Measurements from ENCODE around the gene ZNF19.
A peak's percentile ranks its signal among the peaks of the same experiment; 100 is the strongest.

ZNF19 gene

DNA sequence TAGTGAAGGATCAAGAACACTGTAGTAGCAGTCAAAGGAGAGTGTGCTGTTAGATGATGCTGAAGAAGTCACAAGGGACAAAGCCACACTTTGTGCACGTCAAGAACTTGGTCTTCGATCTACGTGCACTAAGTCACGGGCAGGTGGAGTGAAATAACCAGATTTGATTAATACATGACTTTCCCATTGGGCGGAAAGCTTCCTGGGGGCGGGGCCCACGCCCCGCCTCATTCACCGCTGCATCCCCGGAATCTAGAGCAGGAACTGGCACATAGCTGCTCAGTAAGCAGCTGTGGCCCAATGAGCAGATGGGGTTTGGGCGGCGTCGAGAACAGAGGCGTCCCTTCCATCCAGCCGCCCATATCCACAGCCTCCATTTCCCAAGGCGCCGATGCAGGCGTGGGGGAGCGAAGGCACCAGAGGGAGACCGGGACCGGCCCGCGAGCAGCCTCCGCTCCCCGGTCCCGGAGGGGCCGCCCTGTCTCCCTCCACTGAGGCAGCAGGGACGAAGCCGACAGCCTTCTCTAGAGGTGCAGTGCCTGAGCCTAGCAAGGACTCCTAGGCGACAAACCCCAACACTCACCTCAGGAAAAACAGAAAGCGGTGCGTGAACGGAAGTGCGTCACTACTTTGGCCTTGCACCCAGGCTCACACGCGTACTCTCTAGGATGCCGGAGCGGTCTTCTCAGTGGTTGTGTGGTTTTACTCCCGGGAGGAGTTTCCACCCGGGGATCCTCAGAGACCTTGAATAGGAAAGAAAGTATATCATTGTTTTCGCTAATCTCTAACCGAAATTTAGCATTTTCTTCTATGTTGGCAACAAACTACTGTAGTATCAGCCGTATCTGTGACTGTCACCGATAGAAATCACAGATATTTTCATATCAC is 4.9 kb downstream of the ZNF19 start:
- peak; percentile 84 for DNase-seq

DNA sequence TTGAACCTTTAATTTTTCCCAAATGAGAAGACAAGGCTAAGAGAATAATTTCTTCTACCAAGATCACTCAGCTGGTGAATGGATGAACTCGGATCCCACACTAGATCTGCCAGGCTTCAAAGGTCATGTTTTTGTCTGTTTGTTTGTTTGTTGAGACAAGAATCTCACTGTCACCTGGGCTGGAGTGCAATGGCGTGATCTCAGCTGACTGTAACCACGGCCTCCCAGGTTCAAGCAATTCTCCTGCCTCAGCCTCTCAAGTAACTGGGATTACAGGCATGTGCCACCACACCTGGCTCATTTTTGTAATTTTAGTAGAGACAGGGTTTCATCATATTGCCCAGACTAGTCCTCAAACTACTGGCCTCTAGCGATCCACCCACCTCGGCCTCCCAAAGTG is 6.6 kb downstream of the ZNF19 start:
- no peak for DNase-seq

DNA sequence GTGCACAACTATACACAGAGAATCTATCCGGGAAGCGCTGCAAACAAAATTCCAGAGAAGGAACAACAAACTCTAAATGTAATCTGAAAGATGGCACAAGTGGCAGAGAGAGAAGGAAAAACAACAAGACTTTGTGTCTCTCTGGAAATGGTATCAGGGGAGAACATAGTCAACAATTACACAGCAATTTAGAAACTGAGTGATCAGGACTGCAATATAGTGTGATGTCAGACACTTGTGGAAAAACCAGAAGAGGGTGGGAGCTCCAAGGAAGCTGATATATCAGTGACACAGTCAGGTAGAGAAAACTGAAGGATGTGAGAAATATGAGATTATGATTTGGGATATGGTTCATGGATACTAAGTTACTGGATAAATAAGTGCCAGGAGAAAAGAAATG is 8.2 kb downstream of the ZNF19 start:
- no peak for DNase-seq

DNA sequence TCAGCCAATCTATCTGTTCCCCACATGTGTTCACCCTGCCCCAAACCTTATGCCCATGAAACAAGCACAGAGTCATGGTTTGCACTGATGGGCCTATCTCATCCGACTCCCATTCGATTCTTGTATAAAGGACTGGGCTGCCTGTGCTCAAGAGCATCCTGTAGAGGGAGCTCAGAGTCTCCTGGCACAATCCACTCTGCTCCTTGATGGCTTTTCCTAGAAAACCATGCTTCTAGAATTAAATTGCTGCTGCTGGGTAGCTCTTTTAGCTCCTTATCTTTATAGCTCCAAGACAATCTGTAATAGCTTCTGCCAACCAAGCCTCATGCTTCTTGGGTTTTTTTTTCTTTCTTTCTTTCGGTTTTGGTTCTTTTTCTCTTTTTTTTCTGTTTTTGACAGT is 9.7 kb downstream of the ZNF19 start:
- no peak for DNase-seq

DNA sequence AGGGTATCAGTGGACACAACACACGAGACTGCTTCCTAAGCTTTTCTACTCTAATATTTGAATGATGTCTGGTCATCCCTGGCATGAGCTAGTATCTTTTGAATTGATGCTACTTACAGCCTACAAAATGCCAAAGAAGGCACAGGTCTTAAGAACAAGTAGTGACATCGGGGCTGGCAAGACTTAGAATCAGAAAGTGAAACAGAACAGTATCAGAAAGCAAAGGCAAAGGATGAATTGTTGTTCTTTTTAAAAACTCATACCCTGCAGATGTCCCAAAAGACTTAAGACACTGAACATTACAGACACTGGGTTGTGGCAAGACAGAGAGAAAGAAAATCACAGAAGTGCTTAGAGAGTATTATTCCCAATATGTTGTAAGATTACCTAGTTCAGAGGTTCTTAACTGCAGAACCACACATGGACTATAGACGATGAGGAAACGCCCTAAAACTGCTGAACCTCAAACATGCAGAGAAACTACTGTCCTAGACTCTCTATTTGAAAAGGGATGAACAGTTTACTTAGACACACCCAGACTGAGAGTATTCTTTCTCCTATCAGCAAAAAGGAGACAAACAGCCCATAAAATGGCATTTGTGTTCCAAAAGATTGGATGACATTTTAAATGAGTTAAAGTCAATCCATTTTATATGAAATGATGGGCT is 12.5 kb downstream of the ZNF19 start:
- DNase-seq, result no peak

DNA sequence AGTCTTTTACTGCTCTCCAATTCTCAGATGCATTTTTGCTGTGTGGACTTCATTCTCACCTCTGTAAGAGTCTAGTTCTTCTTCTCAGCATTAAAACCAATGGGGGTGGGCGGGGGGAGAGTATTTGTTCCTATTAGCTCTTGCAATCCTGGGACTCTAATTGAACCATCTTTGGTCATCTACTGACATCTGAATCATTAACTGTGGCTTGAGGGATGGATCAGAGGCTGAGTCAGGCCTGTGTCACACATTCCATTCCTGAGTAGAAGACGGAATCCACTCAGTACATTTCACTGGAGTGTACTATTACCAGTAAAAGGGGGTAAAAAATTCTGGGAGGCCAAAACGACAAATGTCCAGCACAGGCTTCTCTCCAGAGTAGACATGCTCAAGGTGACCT is 14.3 kb downstream of the ZNF19 start:
- no peak for DNase-seq

DNA sequence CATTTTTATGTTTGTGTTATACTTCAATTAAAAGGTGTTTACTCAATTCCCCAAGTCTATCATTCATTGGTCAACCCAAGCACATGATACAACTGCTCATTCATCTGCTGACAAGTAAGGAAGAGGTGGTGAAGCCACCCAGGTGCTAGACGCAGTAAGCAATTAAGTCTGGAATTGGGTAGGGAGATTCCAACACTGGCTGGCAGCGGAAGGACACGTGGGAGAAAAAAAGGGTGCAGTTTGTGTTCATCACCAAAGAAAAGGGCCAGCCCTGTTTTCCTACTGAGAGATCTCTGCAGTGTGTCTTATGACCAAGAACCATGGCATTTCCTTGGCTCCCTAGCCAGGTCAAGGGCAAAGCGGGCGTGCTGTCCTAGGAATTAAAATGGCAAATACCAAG is 15.2 kb downstream of the ZNF19 start:
- DNase-seq, result no peak

DNA sequence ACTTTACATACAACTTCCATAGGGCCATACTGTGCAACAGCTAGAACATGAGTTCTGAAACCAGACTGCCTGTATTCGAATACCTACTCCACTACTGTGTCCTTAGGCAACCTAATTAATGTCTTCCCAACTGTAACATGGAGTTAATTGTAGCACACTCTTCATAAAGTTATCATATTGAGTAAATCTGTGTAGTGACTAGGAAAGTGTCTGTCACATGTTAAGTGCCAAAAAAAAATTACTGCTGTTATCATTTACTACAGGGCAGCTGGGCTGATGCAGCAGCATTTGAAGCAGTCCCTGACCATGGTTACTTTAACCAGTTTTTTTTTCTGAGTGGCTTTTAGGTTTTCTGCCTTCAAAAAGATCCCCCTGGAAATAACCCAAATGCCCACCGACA is 16.2 kb downstream of the ZNF19 start:
- no peak for DNase-seq

DNA sequence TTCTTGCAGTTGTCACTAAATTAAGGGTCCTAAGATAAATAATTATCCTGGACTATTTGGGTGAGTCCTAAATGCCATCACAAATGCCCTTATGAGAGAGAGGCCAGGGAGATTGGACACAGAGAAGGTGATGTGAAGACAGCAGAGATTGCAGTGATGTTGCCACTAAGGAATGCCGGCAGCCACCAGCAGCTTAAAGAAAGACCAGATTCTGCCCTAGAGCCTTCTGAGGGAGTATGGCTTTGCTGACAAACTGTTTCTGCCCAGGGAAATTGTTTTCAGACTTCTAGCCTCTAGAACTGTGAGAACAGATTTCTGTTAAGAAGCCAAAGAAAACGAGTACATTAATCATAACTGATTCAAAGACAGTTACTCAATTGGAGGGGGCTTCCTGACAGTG is 17.1 kb downstream of the ZNF19 start:
- DNase-seq, result no peak

DNA sequence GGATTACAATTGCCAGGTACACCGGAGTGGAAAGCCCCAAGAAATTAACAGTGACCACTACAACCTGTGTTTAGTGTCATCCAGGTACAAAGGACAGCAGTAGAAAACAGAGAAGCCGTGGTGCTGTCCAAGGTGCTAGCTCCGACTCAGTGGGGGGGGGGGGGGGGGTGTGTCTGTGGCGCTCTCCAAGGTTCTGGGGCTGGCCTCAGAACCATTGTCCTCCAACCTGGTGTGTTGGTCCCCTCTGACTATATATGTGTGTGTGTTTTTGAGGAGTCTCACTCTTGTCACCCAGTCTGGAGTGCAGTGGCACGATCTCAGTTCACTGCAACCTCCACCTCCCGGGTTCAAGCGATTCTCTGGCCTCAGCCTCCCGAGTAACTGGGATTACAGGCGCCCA is 21.3 kb downstream of the ZNF19 start:
- no peak for DNase-seq

DNA sequence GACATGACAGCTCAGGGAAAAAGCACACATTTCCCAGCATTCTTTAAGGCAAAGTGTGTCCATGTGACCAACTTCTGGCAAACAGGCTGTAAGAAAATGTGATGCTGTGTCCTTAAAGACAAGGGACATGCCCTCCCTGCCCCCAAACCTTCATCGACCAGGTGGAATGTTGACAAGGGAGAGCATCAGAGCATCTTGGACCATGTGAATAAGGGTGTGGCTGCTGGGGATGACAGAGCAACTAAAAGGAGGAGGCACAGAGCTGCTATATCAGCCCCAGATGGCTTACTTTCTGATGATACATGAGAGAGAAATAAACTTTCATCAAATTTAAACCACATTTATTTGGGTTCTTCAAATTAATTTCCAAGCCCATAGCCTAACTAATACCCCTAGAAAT is 24.9 kb downstream of the ZNF19 start:
- no peak for DNase-seq

DNA sequence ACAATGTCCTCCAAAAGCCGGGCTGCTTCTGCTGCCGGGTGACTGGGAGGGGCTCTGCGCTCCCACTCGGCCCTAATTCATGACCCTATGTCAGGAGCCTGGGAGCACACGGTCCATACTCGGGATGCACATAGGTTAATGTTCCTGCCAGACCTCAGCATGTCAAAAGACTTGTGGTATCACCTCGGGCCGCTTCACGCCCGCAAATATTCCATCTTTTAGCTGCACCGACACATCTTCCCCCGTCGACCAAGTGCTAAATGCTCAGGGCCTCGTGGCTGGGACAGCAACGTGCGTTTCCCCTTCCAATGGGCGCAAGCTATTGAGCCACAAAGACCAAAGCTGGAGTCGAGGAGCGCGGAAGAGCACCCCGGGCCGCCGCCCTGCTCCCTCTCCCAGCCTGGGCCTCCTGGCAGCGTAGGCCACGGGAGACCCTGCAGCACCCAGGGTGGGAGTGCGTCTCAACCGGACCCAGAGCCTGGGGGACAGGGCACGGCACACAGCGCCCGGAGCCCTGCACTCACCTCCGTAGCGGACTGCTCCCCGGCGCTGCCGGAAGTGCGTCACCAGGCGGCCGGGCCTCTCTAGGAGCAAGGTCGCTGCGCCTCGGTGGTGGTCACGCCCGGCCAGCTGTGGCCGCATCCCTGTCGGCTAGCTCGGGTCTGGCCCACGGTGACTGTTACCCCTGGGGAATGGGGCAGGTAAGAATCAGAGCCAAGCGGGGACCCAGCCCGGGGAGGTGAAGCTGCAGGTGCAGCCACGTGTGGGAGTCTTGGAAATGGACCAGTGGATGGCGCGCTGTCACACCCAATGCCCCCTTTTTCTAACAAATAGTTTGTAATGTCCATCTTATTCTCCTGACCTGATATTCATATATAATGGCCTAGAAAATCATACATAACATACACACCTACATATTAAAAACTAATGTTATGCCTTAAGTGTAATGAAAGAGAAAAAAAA is 27.2 kb downstream of the ZNF19 start, which contains the start of gene ZNF23:
Gene ZNF23, minus strand, starts transcription at position 562 of the 963 bp plus-strand sequence. CDS start 5,451 bp downstream, outside the sequence.
- peak; percentile 71 for DNase-seq

DNA sequence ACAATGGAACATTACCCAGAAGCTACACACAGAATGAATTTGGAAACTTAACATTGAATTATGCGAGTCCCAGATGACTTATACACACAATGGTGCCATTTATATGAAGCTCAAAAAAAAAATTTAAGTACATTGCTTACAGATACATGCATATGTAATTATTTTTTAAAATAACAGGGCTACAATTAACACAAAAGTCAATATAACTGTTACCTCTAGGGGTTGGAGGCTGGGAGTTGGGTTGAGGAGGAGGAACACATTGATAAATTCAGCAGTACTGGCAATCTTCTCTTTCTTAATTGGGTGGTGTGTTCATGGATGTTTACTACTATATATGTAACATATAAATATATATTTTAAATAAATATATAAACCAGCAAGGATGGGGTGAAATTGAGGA is 28.2 kb downstream of the ZNF19 start:
- no peak for DNase-seq

DNA sequence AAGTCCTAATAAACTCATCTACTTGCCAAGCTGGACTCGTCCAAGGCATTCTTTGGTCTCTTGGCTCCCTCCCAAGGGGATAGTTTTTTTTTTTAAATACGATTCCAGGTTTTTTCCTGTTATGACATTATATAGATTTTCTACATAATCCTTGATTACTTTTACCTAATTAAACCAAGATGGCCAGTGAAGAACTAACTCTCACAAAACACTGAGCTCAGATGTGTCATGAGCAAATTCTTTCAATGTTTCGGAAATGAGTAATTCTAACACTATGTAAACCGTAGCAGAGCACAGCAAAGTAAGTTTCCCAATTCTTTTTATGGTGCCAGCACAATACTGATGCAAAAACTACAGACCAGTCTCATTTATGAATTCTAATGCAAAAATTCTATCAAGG is 28.9 kb downstream of the ZNF19 start:
- no peak for DNase-seq

DNA sequence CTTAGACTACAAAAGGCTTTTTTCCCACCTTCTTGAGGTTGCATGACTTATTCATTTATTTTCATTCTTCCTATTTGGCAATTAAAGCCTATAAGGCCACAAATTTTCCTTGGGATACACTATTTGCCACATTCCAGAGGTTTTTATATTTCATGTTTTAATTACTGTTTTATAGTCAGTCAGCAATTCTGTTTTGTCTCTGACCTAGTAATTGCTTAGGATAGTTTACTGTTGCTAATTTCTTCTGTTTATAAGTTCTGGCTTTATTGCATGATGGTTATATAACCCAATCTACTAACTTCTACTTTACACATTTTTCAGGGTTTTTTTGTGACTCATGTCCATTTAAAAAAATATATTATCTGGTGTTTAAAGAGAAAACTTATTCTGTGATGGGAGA is 29.6 kb downstream of the ZNF19 start:
- DNase-seq, result no peak

DNA sequence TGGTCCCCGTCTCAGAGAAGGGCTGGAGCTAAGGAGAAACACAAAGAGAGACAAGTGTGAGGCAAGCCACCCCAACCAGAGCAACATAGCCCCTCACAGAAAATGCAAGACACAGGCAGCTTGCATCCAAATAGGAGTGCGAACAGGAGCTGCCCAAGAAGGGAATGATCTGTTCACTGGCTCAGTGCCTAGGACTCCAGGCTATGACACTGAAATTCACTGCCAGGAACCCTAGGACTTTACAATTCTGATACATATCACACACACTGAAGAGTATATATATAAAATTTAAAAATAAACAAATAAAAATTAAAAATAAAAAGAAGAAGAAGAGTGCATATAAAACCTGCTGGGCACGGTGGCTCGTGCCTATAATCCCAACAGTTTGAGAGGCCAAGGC is 32.3 kb downstream of the ZNF19 start:
- no peak for DNase-seq

DNA sequence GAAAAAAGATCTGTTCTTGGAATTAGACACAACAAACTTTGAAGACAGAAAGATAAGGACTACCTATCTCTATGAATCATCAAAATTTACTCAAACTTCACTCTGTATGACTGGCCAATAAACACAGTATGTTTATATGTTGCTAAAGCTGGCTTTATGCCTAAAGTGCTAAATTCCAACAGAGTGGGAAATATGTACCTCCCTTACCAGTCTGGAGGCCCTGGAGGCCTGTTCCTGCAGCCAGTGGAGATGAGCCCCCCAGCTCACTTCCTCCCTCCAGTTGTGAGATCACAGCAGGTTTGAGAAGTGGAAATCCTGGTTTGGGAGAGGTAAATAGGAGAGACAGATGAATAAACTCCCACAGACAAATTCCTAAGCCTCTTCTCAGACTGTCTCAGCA is 36.1 kb downstream of the ZNF19 start:
- no peak for DNase-seq

DNA sequence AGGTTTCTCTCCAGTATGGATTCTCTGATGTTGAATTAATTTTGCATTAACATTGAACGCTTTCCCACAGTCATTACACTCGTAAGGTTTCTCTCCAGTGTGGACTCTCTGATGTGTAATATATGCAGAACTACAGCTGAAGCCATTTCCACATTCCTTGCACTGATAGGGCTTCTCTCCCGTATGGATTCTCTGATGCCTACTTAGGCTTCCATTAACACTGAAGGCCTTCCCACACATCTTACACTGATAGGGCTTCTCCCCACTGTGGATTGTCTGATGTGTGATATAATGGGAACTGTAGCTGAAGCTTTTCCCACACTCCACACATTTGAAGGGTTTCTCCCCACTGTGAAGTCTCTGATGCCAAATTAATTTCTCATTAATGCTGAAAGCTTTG is 40.1 kb downstream of the ZNF19 start:
- DNase-seq, result no peak

DNA sequence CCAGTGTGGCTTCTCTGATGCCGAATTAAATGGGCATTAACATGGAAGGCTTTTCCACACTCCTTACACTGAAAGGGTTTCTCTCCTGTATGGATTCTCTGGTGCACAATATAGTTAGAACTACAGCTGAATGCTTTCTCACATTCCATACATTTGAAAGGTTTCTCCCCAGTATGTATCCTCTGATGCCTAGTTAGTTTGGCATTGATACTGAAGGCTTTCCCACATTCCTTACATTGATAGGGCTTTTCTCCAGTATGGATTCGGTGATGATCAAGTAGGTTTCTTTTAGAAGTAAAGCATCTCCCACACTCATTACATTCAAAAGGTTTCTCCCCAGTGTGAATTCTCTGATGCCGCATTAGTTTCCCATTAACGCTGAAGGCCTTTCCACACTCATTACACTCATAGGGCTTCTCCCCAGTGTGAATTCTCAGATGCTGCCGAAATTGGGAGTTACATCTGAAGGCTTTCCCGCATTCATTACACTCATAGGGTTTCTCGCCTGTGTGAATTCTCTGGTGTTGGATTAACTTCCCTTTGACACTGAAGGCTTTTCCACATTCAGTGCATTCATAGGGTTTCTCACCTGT is 40.8 kb downstream of the ZNF19 start:
- DNase-seq, result no peak

DNA sequence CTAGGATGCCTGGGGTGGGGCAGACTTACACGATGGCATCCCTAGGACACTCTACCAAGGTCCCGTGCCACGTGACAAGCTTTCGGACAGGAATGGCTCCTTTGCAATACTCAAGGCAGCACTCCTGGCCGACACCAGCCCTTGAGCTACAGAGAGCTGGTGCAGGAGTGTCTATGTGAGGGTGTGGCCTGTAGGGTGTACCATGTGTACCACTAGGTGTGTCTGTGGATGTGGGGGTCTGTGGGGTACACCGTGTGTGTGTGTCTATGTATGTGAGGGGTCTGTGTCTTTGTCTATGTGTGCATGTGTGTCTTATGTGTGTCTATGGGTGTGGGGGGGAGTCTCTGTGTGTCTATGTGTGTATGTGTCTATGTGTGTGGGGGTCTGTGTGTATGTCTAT is 45.4 kb downstream of the ZNF19 start:
- DNase-seq, result no peak

DNA sequence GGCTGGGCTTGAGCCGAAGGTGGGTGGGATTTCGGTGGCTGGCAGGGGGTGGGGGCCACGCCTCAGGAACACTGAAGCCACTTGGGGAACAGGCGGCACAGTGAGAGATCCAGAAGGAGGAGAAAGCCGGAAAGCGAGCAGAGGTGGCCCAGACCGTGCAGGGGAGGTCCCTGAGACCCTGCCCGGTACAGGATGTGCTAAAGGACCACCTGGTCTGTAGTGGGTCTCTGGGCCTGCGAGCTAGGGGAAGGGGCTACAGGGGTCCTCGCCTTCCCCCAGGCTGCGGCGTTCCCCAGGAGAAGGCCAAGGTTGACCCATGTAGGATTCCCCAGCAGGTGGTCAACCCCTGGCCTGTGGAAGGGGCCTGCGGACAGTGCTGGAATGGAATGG is 47.1 kb downstream of the ZNF19 start, which contains the start of gene TLE7:
Gene TLE7, minus strand, starts transcription at position 4 of the 390 bp plus-strand sequence. CDS start 8,730 bp downstream, outside the sequence.
- DNase-seq, result no peak

DNA sequence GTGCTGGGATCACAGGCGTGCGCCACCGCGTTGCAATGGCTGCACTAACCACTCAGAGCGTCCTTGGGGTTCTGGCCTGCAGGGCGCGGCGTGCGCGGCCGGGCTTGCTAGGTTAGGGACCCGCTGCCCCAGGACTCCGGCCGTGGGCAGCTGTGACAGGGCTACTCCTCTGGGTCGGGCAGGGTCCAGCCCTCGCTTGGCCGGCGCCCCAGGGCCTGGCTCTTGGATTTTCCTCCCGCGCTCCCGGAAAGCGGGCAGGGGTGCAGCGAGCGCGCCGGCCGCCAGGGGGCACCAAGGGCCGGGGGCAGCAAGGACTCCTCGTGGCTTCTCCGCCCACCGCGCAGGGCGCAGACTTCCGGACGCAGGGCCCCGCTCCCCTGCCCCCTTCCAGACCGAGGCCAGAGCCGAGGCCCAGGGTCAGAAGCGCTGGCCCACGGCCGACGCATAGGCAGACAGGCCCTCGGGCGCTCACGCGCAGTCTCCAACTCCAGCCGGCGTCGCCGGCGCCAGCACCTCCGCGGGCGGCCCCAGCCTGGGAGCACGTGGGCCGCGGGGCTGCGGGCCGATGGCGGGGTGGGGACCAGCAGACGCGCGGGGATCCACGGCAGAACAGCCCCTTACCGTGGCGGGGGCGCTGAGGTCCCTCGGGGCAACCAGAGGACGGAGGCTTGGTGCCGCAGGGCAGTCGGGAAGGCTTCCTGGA is 47.6 kb downstream of the ZNF19 start:
- no peak for DNase-seq
